ENCODE data around the gene LSS.

DNA sequence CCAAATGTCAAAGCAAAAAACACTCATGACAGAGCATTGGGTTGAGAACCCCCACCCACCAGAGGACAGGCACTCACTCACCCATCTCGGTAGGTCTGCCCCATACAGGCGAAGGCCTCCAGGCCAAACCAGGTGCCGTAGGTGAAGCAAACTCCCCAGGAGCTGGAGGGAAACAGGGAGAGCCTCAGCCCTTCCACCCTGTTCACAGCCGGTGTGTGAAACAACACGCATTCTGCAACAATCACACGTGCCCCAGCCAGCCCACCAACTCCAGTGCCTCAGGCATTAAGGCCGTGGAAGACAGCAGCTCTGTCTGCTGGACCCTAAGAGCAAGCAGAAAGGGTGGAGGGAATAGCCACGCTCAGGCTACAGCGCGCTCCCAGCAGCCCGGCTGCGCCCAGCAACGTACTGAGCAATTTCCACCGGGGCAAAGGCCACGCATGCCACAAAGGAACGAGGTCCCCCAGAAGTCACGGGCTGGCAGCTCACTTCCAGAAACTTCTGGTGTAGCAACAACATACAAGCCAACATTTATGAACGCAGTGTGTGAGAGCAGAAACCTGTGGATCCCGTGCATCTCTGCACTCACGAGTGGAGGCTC lies 32.9 kb downstream of the LSS start:
- TF ChIP-seq EZH2 (IDR thresholded peaks at IDR 0.05; ENCODE audit: insufficient read depth, low read length) (no peak), CTCF (IDR thresholded peaks at IDR 0.05; ENCODE audit: insufficient read depth, low read depth, low read length) (no peak)

Data from astrocyte (in vitro differentiated cells and primary cell).